OCI-LY3 (cell line): ENCODE data around the gene APCDD1L.

Experiments used
- EZH2phosphoT487 ChIP-seq: fragments of 200-600 bp; shearing (Covaris generic); IDR thresholded peaks from 2 replicates; pipeline ENCODE4 v1.6.1; 2018; ENCODE audit warnings: antibody characterized with exemption, mixed run types, low read depth
- TF ChIP-seq, protein P1 (sequence below): fragments of 200-600, 300-600 bp; sonication (generic); IDR thresholded peaks from 2 replicates; pipeline ENCODE4 v1.5.1; 2014; ENCODE audit warnings: antibody characterized with exemption, low read length, low read depth

DNA sequence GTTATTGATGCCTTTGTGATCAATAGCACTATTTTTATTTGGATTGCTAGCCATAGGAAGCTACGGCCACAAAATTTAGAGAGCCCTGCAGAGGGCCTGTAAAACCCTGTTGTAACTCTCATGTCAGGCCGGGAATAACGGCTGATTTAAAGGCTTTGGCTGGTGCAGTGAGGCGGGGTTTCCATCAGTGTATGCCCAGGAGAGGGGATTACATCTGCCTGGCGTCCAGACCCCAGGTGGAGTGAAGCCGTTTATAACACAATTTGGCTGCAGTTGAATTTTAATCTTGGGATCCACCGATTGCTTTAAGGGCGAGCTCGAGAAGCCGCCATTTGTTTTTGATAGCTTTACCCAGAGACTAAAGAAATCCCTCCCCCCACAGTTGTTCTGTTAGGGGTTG lies 29.1 kb upstream of the APCDD1L start:
- TF ChIP-seq, protein P1, sequence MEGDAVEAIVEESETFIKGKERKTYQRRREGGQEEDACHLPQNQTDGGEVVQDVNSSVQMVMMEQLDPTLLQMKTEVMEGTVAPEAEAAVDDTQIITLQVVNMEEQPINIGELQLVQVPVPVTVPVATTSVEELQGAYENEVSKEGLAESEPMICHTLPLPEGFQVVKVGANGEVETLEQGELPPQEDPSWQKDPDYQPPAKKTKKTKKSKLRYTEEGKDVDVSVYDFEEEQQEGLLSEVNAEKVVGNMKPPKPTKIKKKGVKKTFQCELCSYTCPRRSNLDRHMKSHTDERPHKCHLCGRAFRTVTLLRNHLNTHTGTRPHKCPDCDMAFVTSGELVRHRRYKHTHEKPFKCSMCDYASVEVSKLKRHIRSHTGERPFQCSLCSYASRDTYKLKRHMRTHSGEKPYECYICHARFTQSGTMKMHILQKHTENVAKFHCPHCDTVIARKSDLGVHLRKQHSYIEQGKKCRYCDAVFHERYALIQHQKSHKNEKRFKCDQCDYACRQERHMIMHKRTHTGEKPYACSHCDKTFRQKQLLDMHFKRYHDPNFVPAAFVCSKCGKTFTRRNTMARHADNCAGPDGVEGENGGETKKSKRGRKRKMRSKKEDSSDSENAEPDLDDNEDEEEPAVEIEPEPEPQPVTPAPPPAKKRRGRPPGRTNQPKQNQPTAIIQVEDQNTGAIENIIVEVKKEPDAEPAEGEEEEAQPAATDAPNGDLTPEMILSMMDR, result no peak
- no peak for TF ChIP-seq EZH2phosphoT487
